SJCRH30 (cell line): ENCODE measurements around the gene EPHA8. TPM values are rescaled to one million over a fixed set of nuclear protein-coding genes. Genes with fewer than 3 reads are reported as not detected.
A peak's percentile ranks its signal among the peaks of the same experiment; 100 is the strongest.

Source experiments
- DNase-seq, 2 experiments: peaks; one replicate each; pipeline ENCODE4 v3.0.0-alpha.2; 2015 to 2020
- H3K27ac ChIP-seq: fragments of 250-450 bp; sonication (Bioruptor Pico); 2 replicates; pipeline ENCODE4 v1.5.1; 2020; ENCODE audit warnings: mild to moderate bottlenecking, moderate library complexity
- H3K27me3 ChIP-seq: fragments of 250-450 bp; sonication (Bioruptor Pico); 2 replicates; pipeline ENCODE4 v1.5.1; 2020; ENCODE audit warnings: mild to moderate bottlenecking, moderate library complexity
- H3K36me3 ChIP-seq: fragments of 250-450 bp; sonication (Bioruptor Pico); 2 replicates; pipeline ENCODE4 v1.5.1; 2020; ENCODE audit warnings: mild to moderate bottlenecking, moderate library complexity
- H3K4me1 ChIP-seq: fragments of 250-450 bp; sonication (Bioruptor Pico); 2 replicates; pipeline ENCODE4 v1.5.1; 2020; ENCODE audit warnings: mild to moderate bottlenecking, moderate library complexity
- H3K4me3 ChIP-seq: fragments of 250-450 bp; sonication (Bioruptor Pico); 2 replicates; pipeline ENCODE4 v1.5.1; 2020; ENCODE audit warnings: mild to moderate bottlenecking, moderate library complexity
- H3K9me3 ChIP-seq: fragments of 250-450 bp; sonication (Bioruptor Pico); replicated peaks from 2 replicates; pipeline ENCODE4 v1.5.1; 2020; ENCODE audit warnings: mild to moderate bottlenecking, moderate library complexity
- total RNA-seq: library from RNA; depleted of rRNA; stranded (reverse); fragments of >200 nt; shearing (Covaris generic); gene quantifications from 2 replicates; pipeline ENCODE4 v1.2.3, GENCODE V29; 2014; rRNA removed

Gene EPHA8
- total RNA-seq, 1 experiment from 2014 or later = 1.3 TPM

DNA sequence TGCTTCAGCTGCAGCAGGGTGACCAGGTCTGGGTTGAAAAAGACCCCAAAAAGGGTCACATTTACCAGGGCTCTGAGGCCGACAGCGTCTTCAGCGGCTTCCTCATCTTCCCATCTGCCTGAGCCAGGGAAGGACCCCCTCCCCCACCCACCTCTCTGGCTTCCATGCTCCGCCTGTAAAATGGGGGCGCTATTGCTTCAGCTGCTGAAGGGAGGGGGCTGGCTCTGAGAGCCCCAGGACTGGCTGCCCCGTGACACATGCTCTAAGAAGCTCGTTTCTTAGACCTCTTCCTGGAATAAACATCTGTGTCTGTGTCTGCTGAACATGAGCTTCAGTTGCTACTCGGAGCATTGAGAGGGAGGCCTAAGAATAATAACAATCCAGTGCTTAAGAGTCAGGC, 76.0 kb downstream of the EPHA8 start:
- no peak overlapping the region for H3K27ac ChIP-seq
- DNase-seq = peak; percentile 51 to 56

GRCh38 chr1:22641247-22641646, 78.0 kb downstream of the EPHA8 start:
- Histone ChIP-seq H3K9me3 (no peaks in the 10 kb centered on the region), H3K27me3 (peaks cover 15% of the 10 kb centered on the region), H3K4me1 (peaks cover 4% of the 10 kb centered on the region), H3K4me3 (no peak overlapping the region), H3K27ac (no peak overlapping the region), H3K36me3 (no peaks in the 10 kb centered on the region)
- no peak for DNase-seq

More for the DNA sequence above, 76.0 kb downstream of the EPHA8 start:
- Histone ChIP-seq H3K4me1 (peaks cover 15% of the 10 kb centered on the region), H3K4me3 (no peak overlapping the region), H3K9me3 (no peaks in the 10 kb centered on the region), H3K27me3 (peaks cover 5% of the 10 kb centered on the region), H3K36me3 (no peaks in the 10 kb centered on the region)

- no peaks in the 10 kb centered on the region for H3K9me3 ChIP-seq
- H3K36me3 ChIP-seq = no peaks in the 10 kb centered on the region
- no peak overlapping the region for H3K27ac ChIP-seq
- peaks cover 15% of the 10 kb centered on the region for H3K27me3 ChIP-seq
- H3K4me1 ChIP-seq = no peaks in the 10 kb centered on the region
- DNase-seq = peak; percentile 79 to 85
- no peak overlapping the region for H3K4me3 ChIP-seq
Measured at GRCh38 chr1:22641906-22642636, 78.8 kb downstream of the EPHA8 start.

DNA sequence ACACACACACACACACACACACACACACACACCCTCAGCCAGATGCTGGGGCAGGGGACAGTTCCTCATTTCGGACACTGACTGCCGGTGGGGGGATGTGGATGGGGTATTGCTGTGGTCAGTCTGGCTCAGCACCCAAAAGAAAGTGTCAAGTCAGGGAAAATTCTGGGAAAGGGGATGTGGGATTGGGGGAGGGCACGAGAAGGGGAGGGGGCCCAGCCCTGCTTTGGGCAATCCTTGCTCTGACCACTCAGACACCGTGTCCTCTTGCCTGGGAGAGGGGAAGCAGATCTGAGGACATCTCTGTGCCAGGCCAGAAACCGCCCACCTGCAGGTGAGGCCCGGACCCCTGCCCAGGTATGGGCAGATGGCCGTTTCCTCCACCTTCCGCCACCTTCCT, 80.1 kb downstream of the EPHA8 start, which contains the start of gene C1QC:
Gene C1QC (plus strand): TSS at position 253 of the 400 bp plus-strand sequence. CDS start 391 bp downstream, outside the sequence.
- Histone ChIP-seq H3K36me3 (no peaks in the 10 kb centered on the region), H3K9me3 (no peaks in the 10 kb centered on the region), H3K4me1 (no peaks in the 10 kb centered on the region), H3K27ac (no peak within 1 kb of the TSS), H3K27me3 (peaks cover 16% of the 10 kb centered on the region), H3K4me3 (no peak within 1 kb of the TSS)
- no peak for DNase-seq

DNA sequence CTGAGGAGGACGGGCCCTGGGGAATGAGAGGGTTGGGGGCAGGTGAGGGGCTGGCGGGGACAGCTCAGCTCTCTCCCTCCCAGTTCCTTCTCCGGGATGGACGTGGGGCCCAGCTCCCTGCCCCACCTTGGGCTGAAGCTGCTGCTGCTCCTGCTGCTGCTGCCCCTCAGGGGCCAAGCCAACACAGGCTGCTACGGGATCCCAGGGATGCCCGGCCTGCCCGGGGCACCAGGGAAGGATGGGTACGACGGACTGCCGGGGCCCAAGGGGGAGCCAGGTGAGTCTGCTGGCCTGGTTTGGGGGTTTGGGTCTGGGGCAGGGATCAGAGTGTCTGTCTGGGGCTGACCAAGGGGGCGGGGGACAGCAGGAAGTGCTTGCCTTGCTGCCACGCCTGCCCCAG, 80.6 kb downstream of the EPHA8 start:
- no peaks in the 10 kb centered on the region for H3K4me1 ChIP-seq
- no peaks in the 10 kb centered on the region for H3K9me3 ChIP-seq
- H3K27me3 ChIP-seq = peaks cover 20% of the 10 kb centered on the region
- H3K27ac ChIP-seq = no peak overlapping the region
- no peaks in the 10 kb centered on the region for H3K36me3 ChIP-seq
- DNase-seq = no peak
- H3K4me3 ChIP-seq = no peak overlapping the region

DNA sequence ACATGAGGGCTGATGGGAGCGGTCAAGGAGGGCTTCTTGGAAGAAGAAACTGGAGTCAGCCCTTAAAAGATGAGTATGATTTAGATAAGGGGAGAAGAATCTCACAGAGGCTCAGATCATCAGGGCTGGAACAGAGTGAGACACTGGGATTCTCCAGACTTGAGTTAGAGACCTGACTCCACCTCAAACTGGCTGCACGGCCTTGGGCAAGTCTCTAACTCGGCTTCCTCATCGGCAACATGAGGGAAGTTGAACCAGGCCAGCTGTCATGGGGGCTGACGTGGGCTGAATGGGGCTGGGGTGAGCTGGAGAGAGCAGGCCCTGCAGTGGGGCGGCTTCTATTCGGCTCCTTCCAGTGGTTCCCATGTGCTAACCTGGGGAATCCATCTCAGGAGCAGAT, 82.6 kb downstream of the EPHA8 start:
- Histone ChIP-seq H3K27me3 (peaks cover 20% of the 10 kb centered on the region), H3K9me3 (no peaks in the 10 kb centered on the region), H3K4me1 (no peaks in the 10 kb centered on the region), H3K4me3 (no peak overlapping the region), H3K27ac (no peak overlapping the region), H3K36me3 (no peaks in the 10 kb centered on the region)
- DNase-seq = no peak

DNA sequence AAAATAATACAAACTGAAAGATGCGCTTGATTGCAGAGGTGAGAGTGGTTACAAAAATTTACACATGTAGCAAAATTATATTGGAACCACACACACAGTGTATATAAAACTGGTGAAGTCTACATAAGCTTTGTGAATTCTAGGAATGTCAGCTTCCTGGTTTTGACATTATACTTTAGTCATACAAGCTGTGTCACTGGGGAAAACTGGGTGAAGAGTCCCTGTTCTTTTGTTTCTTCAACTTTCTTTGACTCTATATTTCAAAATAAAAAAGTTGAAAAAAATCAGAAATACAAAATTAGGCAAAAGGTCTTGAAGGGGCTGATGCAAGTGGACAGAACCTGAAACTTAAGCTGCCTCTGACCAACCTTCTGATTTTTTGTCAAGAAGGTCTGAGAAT, 83.1 kb downstream of the EPHA8 start:
- Histone ChIP-seq H3K4me1 (no peaks in the 10 kb centered on the region), H3K27me3 (peaks cover 20% of the 10 kb centered on the region), H3K9me3 (no peaks in the 10 kb centered on the region), H3K27ac (no peak overlapping the region), H3K36me3 (no peaks in the 10 kb centered on the region), H3K4me3 (no peak overlapping the region)
- DNase-seq = no peak

DNA sequence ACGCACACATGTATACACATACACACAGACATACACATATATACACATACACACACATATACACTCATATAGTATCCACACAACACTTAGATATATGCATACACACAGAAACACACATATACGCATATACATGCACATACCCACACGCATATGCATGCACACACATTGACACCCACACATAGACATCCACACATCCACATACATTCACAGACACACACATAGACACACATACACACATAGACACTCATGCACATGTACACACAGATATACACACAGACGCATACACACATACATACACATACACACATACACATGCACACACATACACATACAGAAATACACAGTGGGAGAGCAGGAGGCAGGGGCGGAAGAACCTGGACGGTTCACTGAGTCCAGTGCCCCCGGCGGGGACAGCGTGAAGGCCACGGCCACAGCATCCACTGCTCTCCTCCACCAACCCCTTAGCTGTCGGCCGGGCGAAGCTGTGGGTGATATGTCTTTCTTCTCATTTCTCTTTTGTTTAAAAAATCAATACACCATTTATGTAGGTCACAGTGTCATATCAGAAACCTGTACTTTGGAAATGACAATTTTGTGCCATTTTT, 86.9 kb downstream of the EPHA8 start:
- Histone ChIP-seq H3K36me3 (no peaks in the 10 kb centered on the region), H3K27me3 (peaks cover 27% of the 10 kb centered on the region)

GRCh38 chr1:22651941-22652856, 88.9 kb downstream of the EPHA8 start:
- Histone ChIP-seq H3K36me3 (no peaks in the 10 kb centered on the region), H3K4me1 (no peaks in the 10 kb centered on the region), H3K27ac (no peak overlapping the region), H3K4me3 (no peak overlapping the region), H3K27me3 (peaks cover 23% of the 10 kb centered on the region; the same call in 1 of the 2 replicates), H3K9me3 (no peaks in the 10 kb centered on the region)
- DNase-seq = no peak

More for the DNA sequence above, 86.9 kb downstream of the EPHA8 start:
- Histone ChIP-seq H3K27ac (no peak overlapping the region), H3K4me3 (no peak overlapping the region), H3K4me1 (no peaks in the 10 kb centered on the region), H3K9me3 (no peaks in the 10 kb centered on the region)
- no peak for DNase-seq

- Histone ChIP-seq H3K4me3 (no peak within 1 kb of the TSS), H3K4me1 (no peaks in the 10 kb centered on the region), H3K27me3 (peaks cover 26% of the 10 kb centered on the region; the same call in 1 of the 2 replicates), H3K9me3 (no peaks in the 10 kb centered on the region), H3K27ac (no peak within 1 kb of the TSS), H3K36me3 (no peaks in the 10 kb centered on the region)
- no peak for DNase-seq
Measured at GRCh38 chr1:22652881-22653316, 89.6 kb downstream of the EPHA8 start, which contains the start of gene C1QB. C1QB (plus strand) TSS chr1:22653236; CDS start chr1:22659463, 6,227 bp downstream.

Other genes with a start within 250 kb of the EPHA8 start
- gene ZBTB40, start 111.6 kb upstream of the EPHA8 start, total RNA-seq = 19.0 and 20.6 TPM in 2 replicates
- 0.08 and 0.35 TPM in 2 replicates for gene C1QA, start 73.1 kb downstream of the EPHA8 start, total RNA-seq
- not detected in 2 replicates for gene C1QC, start 80.1 kb downstream of the EPHA8 start, total RNA-seq
- not detected in 2 replicates for gene C1QB, start 89.7 kb downstream of the EPHA8 start, total RNA-seq
- gene EPHB2, start 147.3 kb downstream of the EPHA8 start, total RNA-seq = 29.8 and 32.4 TPM in 2 replicates